GM23248 (cell line): ENCODE measurements around the gene ZNF385B. TPM values are rescaled to one million over a fixed set of nuclear protein-coding genes. Genes with fewer than 3 reads are reported as not detected.

Source experiments
- DNase-seq: peaks from one replicate; pipeline ENCODE4 v3.0.0-alpha.2; 2015
- H2AFZ ChIP-seq: fragments of 200-600 bp; sonication (generic); 2 replicates; pipeline ENCODE4 v1.6.1; 2016; ENCODE audit warnings: antibody characterized with exemption
- H3F3A ChIP-seq: fragments of 200-600 bp; sonication (generic); 2 replicates; pipeline ENCODE4 v1.6.1; 2016; ENCODE audit warnings: mild to moderate bottlenecking, antibody characterized with exemption, mixed run types; ENCODE audit not compliant: insufficient read depth
- H3K27ac ChIP-seq: fragments of 200-600 bp; sonication (generic); 2 replicates; pipeline ENCODE4 v1.5.1; 2016; ENCODE audit warnings: mild to moderate bottlenecking
- H3K27me3 ChIP-seq: fragments of 200-600 bp; sonication (generic); replicated peaks from 2 replicates; pipeline ENCODE4 v1.6.1; 2016; ENCODE audit warnings: mild to moderate bottlenecking; ENCODE audit not compliant: insufficient read depth
- H3K36me3 ChIP-seq: fragments of 200-600 bp; sonication (generic); 2 replicates; pipeline ENCODE4 v1.6.1; 2016; ENCODE audit warnings: low read depth, mild to moderate bottlenecking
- H3K4me1 ChIP-seq: fragments of 200-600 bp; sonication (generic); 2 replicates; pipeline ENCODE4 v1.6.1; 2016; ENCODE audit warnings: mild to moderate bottlenecking; ENCODE audit not compliant: insufficient read depth
- H3K4me2 ChIP-seq: fragments of 200-600 bp; sonication (generic); one replicate; pipeline ENCODE4 v1.6.1; 2016; ENCODE audit warnings: mild to moderate bottlenecking; ENCODE audit not compliant: unreplicated experiment
- H3K4me3 ChIP-seq: fragments of 200-600 bp; sonication (generic); 2 replicates; pipeline ENCODE4 v1.5.1; 2016; ENCODE audit warnings: mild to moderate bottlenecking
- H3K79me2 ChIP-seq: fragments of 200-600 bp; sonication (generic); 2 replicates; pipeline ENCODE4 v1.6.1; 2016; ENCODE audit warnings: mild to moderate bottlenecking; ENCODE audit not compliant: insufficient read depth
- H3K9ac ChIP-seq: fragments of 200-600 bp; sonication (generic); 2 replicates; pipeline ENCODE4 v1.6.1; 2016; ENCODE audit warnings: mild to moderate bottlenecking
- H3K9me2 ChIP-seq: fragments of 200-600 bp; sonication (generic); 2 replicates; pipeline ENCODE4 v1.6.1; 2016; ENCODE audit warnings: mixed run types, mild to moderate bottlenecking, moderate library complexity; ENCODE audit not compliant: insufficient read depth
- H3K9me3 ChIP-seq: fragments of 200-600 bp; sonication (generic); one replicate; pipeline ENCODE4 v1.6.1; 2017; ENCODE audit warnings: low read depth
- H4K20me1 ChIP-seq: fragments of 200-600 bp; sonication (generic); 2 replicates; pipeline ENCODE4 v1.6.0; 2016; ENCODE audit not compliant: insufficient read depth
- EZH2 ChIP-seq: fragments of 200-600 bp; sonication (generic); IDR thresholded peaks from 2 replicates; pipeline ENCODE4 v1.6.1; 2018; ENCODE audit warnings: antibody characterized with exemption, mild to moderate bottlenecking; ENCODE audit not compliant: insufficient read depth, poor library complexity, severe bottlenecking
- EZH2phosphoT487 ChIP-seq: fragments of 200-600 bp; sonication (generic); IDR thresholded peaks from 2 replicates; pipeline ENCODE4 v1.6.1; 2018; ENCODE audit warnings: antibody characterized with exemption, moderate library complexity, mild to moderate bottlenecking, low read depth; ENCODE audit not compliant: insufficient read depth
- WGBS, 2 experiments: methylation state at CpG; one replicate each; pipeline ENCODE4 v1.1.6; 2015 to 2017; ENCODE audit warnings: low lambda C conversion rate in 2 of 2, low coverage in 1 of 2; ENCODE audit errors: missing lambda C conversion rate in 2 of 2; 5-methylcytosine and 5-hydroxymethylcytosine counted together
- in situ Hi-C: fragments of 300-500 bp; cut with MboI; formaldehyde crosslinking; loops from 2 replicates; pipeline ENCODE4 v1.15.0; 2020
- polyA plus RNA-seq: library from polyadenylated mRNA; unstranded; fragments of >200 nt; fragmentation: Nextera tagmentation; extraction: Ambion mirVana; gene quantifications from 2 replicates; pipeline ENCODE4 v1.2.1, GENCODE V29; 2016
- total RNA-seq: library from RNA; depleted of rRNA; stranded (reverse); fragments of >200 nt; shearing (Covaris generic); gene quantifications from 2 replicates; pipeline ENCODE4 v1.2.3, GENCODE V29; 2014

Gene ZNF385B
- total and polyA plus RNA-seq, 2 experiments from 2014 or later, result 0.30 TPM; not detected in 1

- in situ Hi-C loops, result no loop called here
- WGBS, 2 experiments, result 44 to 54% methylated on average over 1 of the region's 1 CpG
Measured at GRCh38 chr2:179824961-179825360, 36.5 kb downstream of the ZNF385B start.

GRCh38 chr2:179822540-179822939, 38.9 kb downstream of the ZNF385B start:
- DNase-seq, result no peak
- H3K9me2 ChIP-seq, result 0 out of 2 replicates have a peak, but pooled peaks cover 2% of the 10 kb centered on the region
- WGBS, 2 experiments, result 43 to 51% methylated on average over 1 of the region's 1 CpG
- no peaks in the 10 kb centered on the region for H3K9me3 ChIP-seq
- no peak overlapping the region for H3K27ac ChIP-seq
- H3K4me2 ChIP-seq, result no peak overlapping the region
- TF ChIP-seq EZH2 (no peak), EZH2phosphoT487 (no peak)
- H3K4me1 ChIP-seq, result no peaks in the 10 kb centered on the region
- no peaks in the 10 kb centered on the region for H3K36me3 ChIP-seq
- no peak overlapping the region for H3K9ac ChIP-seq
- in situ Hi-C loops, result no loop called here
- H3K79me2 ChIP-seq, result no peaks in the 10 kb centered on the region
- H2AFZ ChIP-seq, result no peak overlapping the region
- no peaks in the 10 kb centered on the region for H3K27me3 ChIP-seq
- H3F3A ChIP-seq, result no peaks in the 10 kb centered on the region
- no peaks in the 10 kb centered on the region for H4K20me1 ChIP-seq
- no peak overlapping the region for H3K4me3 ChIP-seq

More at GRCh38 chr2:179824961-179825360, 36.5 kb downstream of the ZNF385B start:
- no peak for TF ChIP-seq EZH2phosphoT487
- no peak for TF ChIP-seq EZH2
- H3K9me3 ChIP-seq, result no peaks in the 10 kb centered on the region
- no peak overlapping the region for H3K27ac ChIP-seq
- no peaks in the 10 kb centered on the region for H3K79me2 ChIP-seq
- 0 out of 2 replicates have a peak, but pooled peaks cover 2% of the 10 kb centered on the region for H3K9me2 ChIP-seq
- H3F3A ChIP-seq, result no peaks in the 10 kb centered on the region
- no peak overlapping the region for H3K4me2 ChIP-seq
- no peak for DNase-seq
- no peaks in the 10 kb centered on the region for H4K20me1 ChIP-seq
- no peak overlapping the region for H3K9ac ChIP-seq
- no peaks in the 10 kb centered on the region for H3K4me1 ChIP-seq
- H2AFZ ChIP-seq, result no peak overlapping the region
- H3K36me3 ChIP-seq, result no peaks in the 10 kb centered on the region
- H3K27me3 ChIP-seq, result no peaks in the 10 kb centered on the region
- no peak overlapping the region for H3K4me3 ChIP-seq

- in situ Hi-C loops, result no loop called here
- peak; percentile 46 for DNase-seq
Measured at GRCh38 chr2:179818546-179818945, 42.9 kb downstream of the ZNF385B start.

GRCh38 chr2:179817181-179817841, 44.1 kb downstream of the ZNF385B start:
- Histone ChIP-seq H3K4me1 (no peaks in the 10 kb centered on the region), H3K36me3 (no peaks in the 10 kb centered on the region), H3K27me3 (no peaks in the 10 kb centered on the region), H3K4me2 (no peak overlapping the region), H3K4me3 (no peak overlapping the region), H3K9me2 (0 out of 2 replicates have a peak, but pooled peaks cover 2% of the 10 kb centered on the region), H3K27ac (no peak overlapping the region), H3K9me3 (no peaks in the 10 kb centered on the region), H3K79me2 (no peaks in the 10 kb centered on the region), H3K9ac (no peak overlapping the region), H4K20me1 (no peaks in the 10 kb centered on the region), H2AFZ (no peak overlapping the region), H3F3A (no peaks in the 10 kb centered on the region)
- DNase-seq, result no peak
- TF ChIP-seq EZH2phosphoT487 (no peak), EZH2 (no peak)
- in situ Hi-C loops, result no loop called here
- WGBS, 2 experiments, result 0% methylated on average over 1 of the region's 1 CpG

More at GRCh38 chr2:179818546-179818945, 42.9 kb downstream of the ZNF385B start:
- Histone ChIP-seq H2AFZ (peak overlapping the region; percentile 8; the same call in 1 of the 2 replicates), H4K20me1 (no peaks in the 10 kb centered on the region), H3K9me3 (no peaks in the 10 kb centered on the region), H3K4me3 (no peak overlapping the region), H3K27ac (no peak overlapping the region), H3K27me3 (no peaks in the 10 kb centered on the region), H3K4me1 (no peaks in the 10 kb centered on the region), H3K4me2 (no peak overlapping the region), H3K36me3 (no peaks in the 10 kb centered on the region), H3K9ac (no peak overlapping the region), H3K9me2 (0 out of 2 replicates have a peak, but pooled peaks cover 2% of the 10 kb centered on the region), H3F3A (no peaks in the 10 kb centered on the region), H3K79me2 (no peaks in the 10 kb centered on the region)
- WGBS, 2 experiments, result 61 to 63% methylated on average over 8 of the region's 8 CpGs
- TF ChIP-seq EZH2phosphoT487 (no peak), EZH2 (no peak)
